ENCODE data around the gene MRM3.
"Not testable (repeated sequence)": the region's sequence is repeated elsewhere in the genome, so short reads cannot be mapped to it uniquely, and the experiment has no call there.

Gene MRM3

DNA sequence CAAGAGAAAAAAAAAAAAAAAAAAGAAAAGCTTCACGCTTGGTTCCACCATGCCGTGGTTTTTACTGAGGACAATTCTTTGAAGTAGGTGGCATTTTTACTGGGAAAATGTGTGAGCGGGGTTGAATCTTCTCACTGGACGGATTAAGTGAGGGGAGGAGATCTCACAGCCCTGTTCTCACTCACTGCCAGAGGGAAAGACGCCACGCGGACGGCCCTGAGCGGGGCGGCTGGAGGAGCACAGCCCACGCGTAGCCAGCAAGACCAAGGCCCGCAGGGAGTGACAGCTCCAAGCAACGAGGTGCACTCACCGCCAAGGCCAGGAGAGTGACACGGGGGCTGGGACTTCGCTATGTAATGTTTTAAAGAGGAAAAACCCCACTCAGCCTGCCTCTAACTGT lies 43.1 kb downstream of the MRM3 start:
- DNase-seq (ENCODE audit: low read depth) = no peak

DNA sequence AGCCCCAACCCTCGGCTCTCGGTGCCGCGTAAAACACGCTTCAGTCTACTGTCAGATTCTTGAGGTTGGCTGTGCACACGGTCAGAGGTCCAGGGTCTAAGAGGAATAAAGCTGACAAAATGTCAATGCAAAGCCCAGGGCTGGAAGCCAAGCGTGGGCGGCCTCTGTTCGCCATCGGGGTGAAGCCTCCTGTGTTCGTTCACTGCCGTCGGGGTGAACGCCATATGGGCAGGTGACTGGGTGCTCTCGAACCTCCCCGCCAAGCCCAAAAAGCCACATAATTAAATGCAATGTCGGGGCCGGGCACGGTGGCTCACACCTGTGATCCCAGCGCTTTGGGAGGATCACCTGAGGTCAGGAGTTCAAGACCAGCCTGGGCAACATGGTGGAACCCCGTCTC lies 44.6 kb downstream of the MRM3 start:
- DNase-seq (ENCODE audit: low read depth) = no peak

DNA sequence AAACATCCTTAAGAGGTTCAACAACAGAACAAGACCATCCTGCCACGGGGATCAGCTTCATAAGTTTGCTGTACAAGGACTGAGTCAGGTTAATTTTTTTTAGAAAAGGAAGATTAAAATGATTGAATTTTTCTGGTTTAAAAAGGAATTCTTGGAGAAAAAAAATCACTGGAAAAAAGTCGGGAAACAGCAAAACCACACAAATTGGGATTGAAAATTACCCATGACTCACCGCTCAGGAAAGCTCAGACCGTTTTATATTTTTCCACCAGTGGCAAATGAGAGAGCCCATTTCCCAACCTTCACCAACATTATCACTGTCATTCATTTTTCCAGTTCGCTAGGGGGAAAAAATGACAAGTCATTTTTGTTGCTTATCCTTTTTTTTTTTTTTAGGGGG lies 46.6 kb downstream of the MRM3 start:
- no peak for DNase-seq (ENCODE audit: low read depth)

DNA sequence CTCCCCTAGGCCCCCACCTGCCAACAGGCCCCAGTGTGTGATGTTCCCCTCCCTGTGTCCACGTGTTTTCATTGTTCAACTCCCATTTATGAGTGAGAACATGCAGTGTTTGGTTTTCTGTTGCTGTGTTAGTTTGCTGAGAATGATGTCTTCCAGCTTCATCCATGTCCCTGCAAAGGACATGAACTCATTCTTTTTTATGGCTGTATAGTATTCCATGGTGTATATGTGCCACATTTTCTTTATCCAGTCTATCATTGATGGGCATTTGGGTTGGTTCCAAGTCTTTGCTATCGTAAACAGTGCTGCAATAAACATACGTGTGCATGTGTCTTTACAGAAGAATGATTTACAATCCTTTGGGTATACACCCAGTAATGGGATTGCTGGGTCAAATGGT lies 47.5 kb downstream of the MRM3 start:
- DNase-seq (ENCODE audit: low read depth) = not testable (repeated sequence)

DNA sequence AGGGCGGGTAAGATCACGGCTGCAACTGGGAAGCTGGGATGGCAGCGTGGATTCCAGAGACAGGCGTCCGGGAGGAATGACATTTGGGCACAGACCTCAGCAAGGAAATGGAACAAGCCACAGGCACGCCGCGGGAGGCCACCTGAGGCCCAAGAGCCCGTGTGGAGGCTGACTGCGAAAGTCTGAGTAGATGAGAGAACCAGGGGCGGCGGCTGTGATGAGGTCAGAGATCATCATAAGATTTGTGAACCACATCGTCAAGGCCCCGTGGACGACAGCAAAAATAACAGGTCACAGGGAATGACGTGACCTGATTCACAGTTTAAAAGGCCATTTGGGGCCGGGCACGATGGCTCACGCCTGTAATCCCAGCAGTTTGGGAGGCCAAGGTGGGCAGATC lies 48.2 kb downstream of the MRM3 start:
- no peak for DNase-seq (ENCODE audit: low read depth)

DNA sequence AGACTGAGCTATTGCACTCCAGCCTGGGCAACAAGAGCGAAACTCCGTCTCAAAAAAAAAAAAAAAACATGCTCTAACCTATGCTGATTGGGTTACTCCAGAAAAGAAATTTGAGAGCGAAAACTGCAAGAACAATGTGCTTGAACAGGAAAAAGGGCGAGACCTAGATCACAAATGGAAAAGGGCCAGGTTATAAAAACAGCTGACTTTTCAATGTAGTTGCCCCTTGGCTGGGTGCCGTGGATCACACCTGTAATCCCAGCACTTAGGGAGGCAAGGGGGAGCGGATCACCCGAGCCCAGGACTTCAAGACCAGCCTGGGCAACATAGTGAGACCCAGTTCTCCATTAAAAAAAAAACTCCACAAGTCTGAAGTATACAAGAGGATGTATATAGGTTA lies 48.8 kb downstream of the MRM3 start:
- no peak for DNase-seq (ENCODE audit: low read depth)

DNA sequence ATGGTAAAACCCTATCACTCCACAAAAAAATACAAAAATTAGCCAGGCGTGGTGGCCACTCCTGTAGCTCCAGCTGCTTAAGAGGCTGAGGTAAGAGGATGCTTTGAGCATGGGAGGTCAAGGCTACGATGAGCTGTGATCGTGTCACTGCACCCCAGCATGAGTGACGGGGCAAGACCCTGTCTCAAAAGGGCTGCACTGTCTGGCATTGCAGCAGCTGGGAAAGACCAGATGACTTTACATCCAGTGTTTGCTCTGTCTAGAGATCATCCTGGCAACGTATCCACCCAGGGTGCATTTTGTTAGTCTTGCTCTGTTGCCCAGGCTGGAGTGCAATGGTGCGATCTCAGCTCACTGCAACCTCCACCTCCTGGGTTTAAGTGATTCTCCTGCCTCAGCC lies 52.0 kb downstream of the MRM3 start:
- no peak for DNase-seq (ENCODE audit: low read depth)

DNA sequence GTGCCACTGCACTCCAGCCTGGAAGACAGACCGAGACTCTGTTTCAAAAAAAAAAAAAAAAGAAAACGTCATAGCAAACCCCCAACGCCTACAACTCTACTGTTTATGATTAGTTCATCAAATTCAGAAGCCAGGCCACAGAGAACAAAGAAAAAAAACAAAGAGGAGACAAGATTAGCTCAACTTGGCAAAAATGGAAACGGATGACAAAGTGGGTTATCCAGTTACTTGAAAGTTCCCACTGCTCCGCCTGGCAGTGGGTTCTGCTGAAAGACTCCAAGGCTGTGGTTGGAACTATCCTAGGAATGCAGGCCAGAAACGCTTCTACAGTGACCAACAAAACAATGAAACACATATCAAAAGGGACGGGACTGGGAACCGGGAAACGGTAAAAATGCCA lies 53.1 kb downstream of the MRM3 start:
- DNase-seq (ENCODE audit: low read depth) = no peak

DNA sequence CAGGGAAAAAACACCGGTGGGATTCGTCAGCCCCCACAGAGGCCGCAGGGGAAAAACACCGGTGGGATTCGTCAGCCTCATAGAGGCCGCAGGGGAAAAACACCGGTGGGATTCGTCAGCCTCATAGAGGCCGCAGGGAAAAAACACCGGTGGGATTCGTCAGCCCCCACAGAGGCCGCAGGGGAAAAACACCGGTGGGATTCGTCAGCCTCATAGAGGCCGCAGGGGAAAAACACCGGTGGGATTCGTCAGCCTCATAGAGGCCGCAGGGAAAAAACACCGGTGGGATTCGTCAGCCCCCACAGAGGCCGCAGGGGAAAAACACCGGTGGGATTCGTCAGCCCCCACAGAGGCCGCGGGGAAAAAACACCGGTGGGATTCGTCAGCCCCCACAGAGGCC lies 53.6 kb downstream of the MRM3 start:
- not testable (repeated sequence) for DNase-seq (ENCODE audit: low read depth)

DNA sequence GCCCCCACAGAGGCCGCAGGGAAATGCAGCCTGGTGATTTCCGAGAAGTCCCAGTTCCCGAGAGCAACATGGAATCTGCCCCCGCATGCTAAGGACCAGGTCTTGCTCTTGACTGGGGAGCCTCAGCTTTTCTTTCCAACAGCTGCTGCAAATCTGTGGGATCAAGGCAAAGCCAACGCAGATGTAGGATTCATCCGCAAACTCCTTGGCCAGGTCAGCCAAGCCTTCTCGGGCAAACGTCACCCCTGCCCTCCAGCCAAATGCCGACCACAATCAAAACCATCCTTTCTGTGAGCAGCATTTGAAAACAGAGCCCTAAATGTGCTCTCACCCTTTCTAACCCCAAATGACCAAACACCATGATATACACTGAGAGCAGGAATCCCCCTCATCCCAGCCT lies 54.0 kb downstream of the MRM3 start:
- DNase-seq (ENCODE audit: low read depth) = no peak

DNA sequence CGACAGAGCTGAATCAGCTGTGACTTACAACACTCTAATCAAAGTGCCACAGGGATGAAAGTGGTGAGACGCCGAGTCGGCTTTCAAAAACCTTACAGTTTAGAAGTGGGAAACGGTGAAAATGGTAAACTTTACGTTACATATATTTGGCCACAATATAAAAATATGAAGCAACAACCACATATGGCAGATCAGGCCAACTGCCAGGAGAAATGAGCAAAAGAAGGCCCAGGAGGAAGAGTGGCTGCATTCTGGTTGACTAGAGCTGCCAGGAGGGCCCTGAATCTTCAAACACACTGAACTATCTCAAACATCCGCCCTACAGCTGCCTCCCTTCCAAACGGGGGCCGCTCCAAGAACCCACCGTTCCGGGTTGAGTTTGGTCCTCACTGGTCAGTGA lies 56.3 kb downstream of the MRM3 start:
- DNase-seq (ENCODE audit: low read depth) = no peak

DNA sequence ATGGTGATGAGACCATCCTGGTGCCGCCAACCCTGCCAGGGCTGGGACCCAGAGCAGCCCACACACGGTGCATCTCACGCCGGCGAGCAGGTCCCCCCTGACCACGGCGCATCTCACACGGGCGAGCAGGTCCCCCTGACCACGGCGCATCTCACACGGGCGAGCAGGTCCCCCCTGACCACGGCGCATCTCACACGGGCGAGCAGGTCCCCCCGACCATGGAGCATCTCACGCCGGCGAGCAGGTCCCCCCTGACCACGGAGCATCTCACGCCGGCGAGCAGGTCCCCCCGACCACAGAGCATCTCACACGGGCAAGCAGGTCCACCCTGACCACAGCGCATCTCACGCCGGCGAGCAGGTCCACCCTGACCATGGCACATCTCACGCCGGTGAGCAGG lies 59.2 kb downstream of the MRM3 start:
- no peak for DNase-seq (ENCODE audit: low read depth)
